HepG2 (cell line): ENCODE data around the gene UTS2R. TPM values are rescaled to one million over a fixed set of nuclear protein-coding genes. Genes with fewer than 3 reads are reported as not detected.

Source experiments
- ESRRA ChIP-seq: sonication (generic); formaldehyde crosslinking; IDR thresholded peaks from 2 replicates; pipeline ENCODE4 v1.5.1; 2020; ENCODE audit warnings: mild to moderate bottlenecking, low read depth, missing genetic modification reagents
- ETV6 ChIP-seq: sonication (generic); formaldehyde crosslinking; conservative IDR thresholded peaks from 2 replicates; pipeline ENCODE4 v1.4.0; 2020; ENCODE audit warnings: missing genetic modification reagents
- HDAC2 ChIP-seq: sonication (generic); formaldehyde crosslinking; IDR thresholded peaks from 2 replicates; pipeline ENCODE4 v1.4.0; 2020; ENCODE audit warnings: missing genetic modification reagents
- HMGA1 ChIP-seq: sonication (generic); formaldehyde crosslinking; conservative IDR thresholded peaks from 2 replicates; pipeline ENCODE4 v1.4.0; 2020; ENCODE audit warnings: missing genetic modification reagents
- JUND ChIP-seq: sonication (generic); formaldehyde crosslinking; IDR thresholded peaks from 2 replicates; pipeline ENCODE4 v1.8.0; 2022; ENCODE audit warnings: mild to moderate bottlenecking, missing genetic modification reagents
- KLF16 ChIP-seq, 2 experiments: sonication (generic) in 1 of 2; formaldehyde crosslinking in 1 of 2; IDR thresholded peaks; 2 replicates each; pipeline versions ENCODE4 v1.6.1 to v1.8.0; 2016 to 2023; ENCODE audit warnings: missing genetic modification reagents in 2 of 2, missing compliant biosample characterization in 1 of 2
- MXI1 ChIP-seq: IDR thresholded peaks from 3 replicates; pipeline ENCODE4 v1.6.1; 2012; ENCODE audit warnings: low read depth, low read length, inconsistent platforms, borderline replicate concordance
- NFKB2 ChIP-seq: sonication (generic); formaldehyde crosslinking; IDR thresholded peaks from 2 replicates; pipeline ENCODE4 v1.4.0; 2020; ENCODE audit warnings: missing genetic modification reagents, borderline replicate concordance
- SRY ChIP-seq: sonication (generic); formaldehyde crosslinking; IDR thresholded peaks from 2 replicates; pipeline ENCODE4 v1.8.0; 2022; ENCODE audit warnings: mild to moderate bottlenecking, missing genetic modification reagents
- SSRP1 ChIP-seq: IDR thresholded peaks from 2 replicates; pipeline ENCODE4 v1.6.1; 2016; ENCODE audit warnings: control low read depth
- U2AF2 ChIP-seq: fragments of 200-400 bp; formaldehyde crosslinking; IDR thresholded peaks from 2 replicates; pipeline ENCODE4 v1.6.1; 2017; ENCODE audit warnings: low read depth, mild to moderate bottlenecking, low read length
- ZBTB38 ChIP-seq: sonication (generic); formaldehyde crosslinking; IDR thresholded peaks from 2 replicates; pipeline ENCODE4 v1.5.1; 2020; ENCODE audit warnings: mild to moderate bottlenecking, missing genetic modification reagents
- ZNF552 ChIP-seq: sonication (generic); formaldehyde crosslinking; IDR thresholded peaks from 2 replicates; pipeline ENCODE4 v1.9.0; 2022; ENCODE audit warnings: missing genetic modification reagents, mild to moderate bottlenecking, borderline replicate concordance
- ZNF607 ChIP-seq: sonication (generic); formaldehyde crosslinking; IDR thresholded peaks from 2 replicates; pipeline ENCODE4 v1.5.1; 2020; ENCODE audit warnings: missing genetic modification reagents, mild to moderate bottlenecking, borderline replicate concordance
- ZNF709 ChIP-seq: sonication (generic); formaldehyde crosslinking; IDR thresholded peaks from 2 replicates; pipeline ENCODE4 v1.5.0; 2020; ENCODE audit warnings: mild to moderate bottlenecking, missing genetic modification reagents
- ZNF883 ChIP-seq: sonication (generic); formaldehyde crosslinking; IDR thresholded peaks from 2 replicates; pipeline ENCODE4 v1.5.1; 2020; ENCODE audit warnings: mild to moderate bottlenecking, missing genetic modification reagents; ENCODE audit errors: not compliant biosample characterization
- polyA plus RNA-seq, 8 experiments: library from polyadenylated mRNA; depleted of rRNA in 3 of 8; stranded (reverse) in 7 of 8; unstranded in 1 of 8; fragments of >200 nt; fragmentation: Illumina TruSeq in 4 of 8; extraction: Trizol in 4 of 8; gene quantifications; 2 replicates each; pipeline versions ENCODE4 v1.2.1 to v1.2.3, GENCODE V29; 2011 to 2016; ENCODE audit warnings: low read depth in 4 of 8, missing spikeins in 1 of 8, mixed read lengths in 1 of 8; ENCODE audit not compliant: insufficient read depth in 1 of 8
- total RNA-seq, 5 experiments: library from RNA; depleted of rRNA; stranded (reverse); fragments of >200 nt; fragmentation: Illumina TruSeq; extraction: Trizol; gene quantifications; 2 replicates each; pipeline ENCODE4 v1.2.3, GENCODE V29; 2016; ENCODE audit warnings: low read depth in 1 of 5
- TF ChIP-seq, protein P1 (sequence below), 2 experiments: fragments of 450-650 bp in 1 of 2; sonication (generic) in 1 of 2; formaldehyde crosslinking in 1 of 2; IDR thresholded peaks; 2 replicates each; pipeline versions ENCODE4 v1.6.1 to v1.8.0; 2016 to 2022; ENCODE audit warnings: antibody characterized with exemption in 1 of 2, mild to moderate bottlenecking in 1 of 2, missing genetic modification reagents in 1 of 2

UTS2R gene
- total and polyA plus RNA-seq, 2 of the 13 experiments (the other 11 are each of a cell fraction or from before 2014, with no cell fraction given): 0.13 to 0.15 TPM

DNA sequence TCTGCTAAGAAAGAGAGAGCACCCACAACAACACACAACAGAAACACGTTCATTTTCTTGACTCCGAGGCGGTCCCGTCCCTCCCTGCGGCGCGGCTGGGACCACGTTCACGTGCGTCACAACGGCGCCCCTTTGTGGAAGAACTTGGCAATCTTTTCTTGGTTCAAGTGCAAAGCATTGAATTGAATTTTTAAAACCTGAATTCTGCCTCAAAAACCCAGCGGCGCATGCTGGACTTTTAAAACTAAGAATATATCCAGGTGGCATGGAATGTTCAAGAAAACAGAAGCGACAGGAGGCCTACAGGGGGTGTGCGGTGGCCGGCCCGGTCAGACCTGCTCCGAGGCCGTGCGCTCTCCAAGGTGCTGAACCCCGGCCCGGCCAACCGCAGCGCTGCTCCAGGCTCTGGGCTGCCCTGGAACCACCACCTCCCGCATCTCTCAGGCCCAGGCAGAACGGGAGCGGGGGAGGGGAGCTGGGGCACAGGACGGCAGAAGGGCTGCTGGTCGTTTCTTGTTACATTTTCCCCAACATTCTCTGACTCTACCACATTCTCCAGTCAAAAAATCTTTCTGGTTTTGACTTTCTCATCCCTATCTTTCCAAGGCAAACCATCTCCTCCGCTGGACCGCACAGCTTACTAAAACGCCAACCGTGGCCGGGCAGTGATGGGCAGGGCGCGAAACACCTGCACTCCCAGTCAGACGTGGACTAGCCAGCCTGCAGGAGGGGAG lies 43.1 kb downstream of the UTS2R start (continued):
- TF ChIP-seq, protein P1, sequence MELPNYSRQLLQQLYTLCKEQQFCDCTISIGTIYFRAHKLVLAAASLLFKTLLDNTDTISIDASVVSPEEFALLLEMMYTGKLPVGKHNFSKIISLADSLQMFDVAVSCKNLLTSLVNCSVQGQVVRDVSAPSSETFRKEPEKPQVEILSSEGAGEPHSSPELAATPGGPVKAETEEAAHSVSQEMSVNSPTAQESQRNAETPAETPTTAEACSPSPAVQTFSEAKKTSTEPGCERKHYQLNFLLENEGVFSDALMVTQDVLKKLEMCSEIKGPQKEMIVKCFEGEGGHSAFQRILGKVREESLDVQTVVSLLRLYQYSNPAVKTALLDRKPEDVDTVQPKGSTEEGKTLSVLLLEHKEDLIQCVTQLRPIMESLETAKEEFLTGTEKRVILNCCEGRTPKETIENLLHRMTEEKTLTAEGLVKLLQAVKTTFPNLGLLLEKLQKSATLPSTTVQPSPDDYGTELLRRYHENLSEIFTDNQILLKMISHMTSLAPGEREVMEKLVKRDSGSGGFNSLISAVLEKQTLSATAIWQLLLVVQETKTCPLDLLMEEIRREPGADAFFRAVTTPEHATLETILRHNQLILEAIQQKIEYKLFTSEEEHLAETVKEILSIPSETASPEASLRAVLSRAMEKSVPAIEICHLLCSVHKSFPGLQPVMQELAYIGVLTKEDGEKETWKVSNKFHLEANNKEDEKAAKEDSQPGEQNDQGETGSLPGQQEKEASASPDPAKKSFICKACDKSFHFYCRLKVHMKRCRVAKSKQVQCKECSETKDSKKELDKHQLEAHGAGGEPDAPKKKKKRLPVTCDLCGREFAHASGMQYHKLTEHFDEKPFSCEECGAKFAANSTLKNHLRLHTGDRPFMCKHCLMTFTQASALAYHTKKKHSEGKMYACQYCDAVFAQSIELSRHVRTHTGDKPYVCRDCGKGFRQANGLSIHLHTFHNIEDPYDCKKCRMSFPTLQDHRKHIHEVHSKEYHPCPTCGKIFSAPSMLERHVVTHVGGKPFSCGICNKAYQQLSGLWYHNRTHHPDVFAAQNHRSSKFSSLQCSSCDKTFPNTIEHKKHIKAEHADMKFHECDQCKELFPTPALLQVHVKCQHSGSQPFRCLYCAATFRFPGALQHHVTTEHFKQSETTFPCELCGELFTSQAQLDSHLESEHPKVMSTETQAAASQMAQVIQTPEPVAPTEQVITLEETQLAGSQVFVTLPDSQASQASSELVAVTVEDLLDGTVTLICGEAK (IDR thresholded peaks at IDR 0.05): no peak
- TF ChIP-seq, protein P1 (CRISPR knock-in tag; IDR thresholded peaks at IDR 0.05): peak; percentile 81
- TF ChIP-seq ZNF709 (CRISPR knock-in tag) (no peak; the same call in 1 of the 2 replicates), U2AF2 (no peak), ZBTB38 (CRISPR knock-in tag) (peak; percentile 96), NFKB2 (CRISPR knock-in tag) (peak; percentile 100), SSRP1 (CRISPR knock-in tag) (no peak), ZNF883 (CRISPR knock-in tag) (peak; percentile 76), JUND (CRISPR knock-in tag) (no peak), ESRRA (CRISPR knock-in tag) (0 out of 2 replicates have a peak, but pooled peaks have one; percentile 31), ETV6 (CRISPR knock-in tag) (peak; percentile 95), KLF16 (CRISPR knock-in tag; IDR thresholded peaks at IDR 0.05) (peak in 1 of 2 experiments; percentile 97; a peak in 2 of 4 replicates), HMGA1 (CRISPR knock-in tag) (no peak), MXI1 (peak; percentile 89; the same call in 1 of the 3 replicates), HDAC2 (CRISPR knock-in tag) (peak; percentile 55; the same call in 1 of the 2 replicates), SRY (peak; percentile 99), ZNF552 (CRISPR knock-in tag) (peak; percentile 79; the same call in 1 of the 2 replicates), ZNF607 (peak; percentile 94)
